A172 (cell line): ENCODE measurements around the gene ARL2BP. TPM values are rescaled to one million over a fixed set of nuclear protein-coding genes. Genes with fewer than 3 reads are reported as not detected.
"Not testable (repeated sequence)": the region's sequence is repeated elsewhere in the genome, so short reads cannot be mapped to it uniquely, and the experiment has no call there.

ENCODE experiments used
- DNase-seq: peaks from one replicate; pipeline ENCODE4 v3.0.0-alpha.2; 2015; ENCODE audit warnings: low spot score
- total RNA-seq: library from RNA; depleted of rRNA; stranded (reverse); fragments of >200 nt; shearing (Covaris generic); gene quantifications from 2 replicates; pipeline ENCODE4 v1.2.3, GENCODE V29; 2014; rRNA removed

Gene ARL2BP
- 165 and 172 TPM in 2 replicates for total RNA-seq

GRCh38 chr16:57244767-57245471 lies at the start of gene ARL2BP:
Gene ARL2BP, plus strand, starts transcription at chr16:57245259. Its CDS starts 109 bp downstream, at chr16:57245368.
- peak; percentile 95 for DNase-seq

GRCh38 chr16:57196286-57196685 lies 48.8 kb upstream of the ARL2BP start:
- DNase-seq: no peak

GRCh38 chr16:57196753-57197152 lies 48.3 kb upstream of the ARL2BP start:
- no peak for DNase-seq

- DNase-seq: not testable (repeated sequence)
Measured at GRCh38 chr16:57200321-57200720, 44.7 kb upstream of the ARL2BP start.

GRCh38 chr16:57200926-57201325 lies 44.1 kb upstream of the ARL2BP start:
- not testable (repeated sequence) for DNase-seq

GRCh38 chr16:57202095-57202886 lies 42.8 kb upstream of the ARL2BP start:
- no peak for DNase-seq

- no peak for DNase-seq
Measured at GRCh38 chr16:57203451-57203850, 41.6 kb upstream of the ARL2BP start.

- DNase-seq: no peak
Measured at GRCh38 chr16:57204675-57205074, 40.4 kb upstream of the ARL2BP start.

- no peak for DNase-seq
Measured at GRCh38 chr16:57208926-57209325, 36.1 kb upstream of the ARL2BP start.

- DNase-seq: no peak
Measured at GRCh38 chr16:57209780-57210179, 35.3 kb upstream of the ARL2BP start.

GRCh38 chr16:57213462-57213861 lies 31.6 kb upstream of the ARL2BP start:
- DNase-seq: no peak

GRCh38 chr16:57216968-57217367 lies 28.1 kb upstream of the ARL2BP start:
- no peak for DNase-seq

GRCh38 chr16:57223057-57223456 lies 22.0 kb upstream of the ARL2BP start:
- no peak for DNase-seq

GRCh38 chr16:57224651-57225335 lies 20.3 kb upstream of the ARL2BP start:
- no peak for DNase-seq

GRCh38 chr16:57225978-57226377 lies 19.1 kb upstream of the ARL2BP start:
- DNase-seq: no peak

GRCh38 chr16:57226701-57227621 lies 18.1 kb upstream of the ARL2BP start:
- DNase-seq: no peak

GRCh38 chr16:57229079-57229478 lies 16.0 kb upstream of the ARL2BP start:
- no peak for DNase-seq

- no peak for DNase-seq
Measured at GRCh38 chr16:57231821-57232350, 13.2 kb upstream of the ARL2BP start.

GRCh38 chr16:57233944-57234706 lies 10.9 kb upstream of the ARL2BP start:
- DNase-seq: no peak

GRCh38 chr16:57234707-57235092 lies 10.4 kb upstream of the ARL2BP start:
- no peak for DNase-seq
